ENCODE measurements around the gene NPL. TPM values are rescaled to one million over a fixed set of nuclear protein-coding genes. Genes with fewer than 3 reads are reported as not detected.

Gene NPL
- total and polyA plus RNA-seq, 9 of the 15 experiments (the other 6 are each of a cell fraction or from before 2014, with no cell fraction given): 9.9 to 22.3 (median 14.2) TPM

GRCh38 chr1:182839209-182840066, 49.9 kb downstream of the NPL start, which contains the start of gene DHX9 (continued):
- TF ChIP-seq FOXK2 (conservative IDR thresholded peaks at IDR 0.05 in 1 of 2, IDR thresholded peaks at IDR 0.05 in 1 of 2; ENCODE audit: low read depth in 2 of 2) (no peak; a peak in 2 of 4 replicates), RAD21 (CRISPR knock-in tag; conservative IDR thresholded peaks at IDR 0.05 in 1 of 2, IDR thresholded peaks at IDR 0.05 in 1 of 2) (peak in 1 of 2 experiments; percentile 10; a peak in 1 of 4 replicates), KLF6 (CRISPR knock-in tag; IDR thresholded peaks at IDR 0.05; ENCODE audit: borderline replicate concordance) (peak; percentile 16; the same call in 1 of the 2 replicates), CHD7 (IDR thresholded peaks at IDR 0.05; ENCODE audit: low read depth, low read length) (peak; percentile 48), ZNF316 (IDR thresholded peaks at IDR 0.05) (0 out of 2 replicates have a peak, but pooled peaks have one; percentile 37), CHD2 (IDR thresholded peaks at IDR 0.05; ENCODE audit: low read depth, low read length) (peak; percentile 46; the same call in 1 of the 2 replicates), CCAR2 (IDR thresholded peaks at IDR 0.05; ENCODE audit: low read depth, low read length) (no peak), SAFB (IDR thresholded peaks at IDR 0.05; ENCODE audit: borderline replicate concordance, low read depth, low read length) (no peak), MEF2A (IDR thresholded peaks at IDR 0.05; ENCODE audit: control insufficient read depth, low read depth, low read length) (no peak), CTCFL (IDR thresholded peaks at IDR 0.05; ENCODE audit: borderline replicate concordance, insufficient read depth, low read depth, low read length, poor library complexity, severe bottlenecking) (no peak), ZBTB1 (CRISPR knock-in tag; IDR thresholded peaks at IDR 0.05; ENCODE audit: borderline replicate concordance, low read depth) (no peak; the same call in 1 of the 2 replicates), ZNF212 (CRISPR knock-in tag; IDR thresholded peaks at IDR 0.05) (no peak), FOXP1 (CRISPR knock-in tag; IDR thresholded peaks at IDR 0.05) (peak; percentile 43; the same call in 1 of the 2 replicates)

Measured in K562 (cell line).